ENCODE results near the gene CLRN3. TPM values are rescaled to one million over a fixed set of nuclear protein-coding genes. Genes with fewer than 3 reads are reported as not detected.

CLRN3 gene
- total RNA-seq, 1 donor from 2014 or later, result 3.2 TPM

DNA sequence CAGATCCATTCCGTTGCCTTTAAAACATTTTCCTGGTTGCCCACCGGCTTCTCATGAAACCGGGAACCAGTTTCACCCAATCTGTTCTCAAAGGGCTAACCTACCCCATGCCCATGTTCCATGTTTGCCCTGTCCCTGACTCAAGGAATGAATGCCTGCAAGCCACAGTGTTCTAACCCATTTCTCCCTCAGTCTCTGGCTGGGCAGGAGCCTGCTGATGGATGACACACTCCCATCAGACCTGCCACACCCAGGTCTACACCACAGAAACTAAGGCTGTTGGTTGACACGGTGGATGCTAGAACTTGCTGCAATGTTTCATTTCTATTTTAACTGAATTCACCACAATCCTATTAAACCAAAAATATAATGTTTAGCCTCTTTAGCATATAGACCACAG lies 15.6 kb downstream of the CLRN3 start:
- Mint-ChIP-seq H3K4me1 (ENCODE audit: low read depth) (peaks cover 15% of the 10 kb centered on the region), H3K36me3 (ENCODE audit: insufficient read depth) (no peaks in the 10 kb centered on the region), H3K4me3 (ENCODE audit: low read depth) (no peak overlapping the region), H3K9me3 (ENCODE audit: low read depth) (no peaks in the 10 kb centered on the region), H3K27ac (no peak overlapping the region), H3K27me3 (no peaks in the 10 kb centered on the region)
- no peak for TF ChIP-seq CTCF (IDR thresholded peaks at IDR 0.05; ENCODE audit: unreplicated experiment)
- DNase-seq (ENCODE audit: low spot score, unreplicated experiment), result no peak

- Mint-ChIP-seq H3K27ac (no peak overlapping the region), H3K4me3 (ENCODE audit: low read depth) (no peak overlapping the region), H3K9me3 (ENCODE audit: low read depth) (no peaks in the 10 kb centered on the region), H3K36me3 (ENCODE audit: insufficient read depth) (no peaks in the 10 kb centered on the region), H3K4me1 (ENCODE audit: low read depth) (peaks cover 9% of the 10 kb centered on the region), H3K27me3 (no peaks in the 10 kb centered on the region)
- no peak for TF ChIP-seq CTCF (IDR thresholded peaks at IDR 0.05; ENCODE audit: unreplicated experiment)
- DNase-seq (ENCODE audit: low spot score, unreplicated experiment), result no peak
These were observed 16.8 kb downstream of the CLRN3 start for GRCh38 chr10:127875916-127876315.

GRCh38 chr10:127875449-127875765 lies 17.3 kb downstream of the CLRN3 start:
- Mint-ChIP-seq H3K4me1 (ENCODE audit: low read depth) (peaks cover 7% of the 10 kb centered on the region), H3K4me3 (ENCODE audit: low read depth) (no peak overlapping the region), H3K27ac (no peak overlapping the region), H3K9me3 (ENCODE audit: low read depth) (no peaks in the 10 kb centered on the region), H3K27me3 (no peaks in the 10 kb centered on the region), H3K36me3 (ENCODE audit: insufficient read depth) (no peaks in the 10 kb centered on the region)
- TF ChIP-seq CTCF (IDR thresholded peaks at IDR 0.05; ENCODE audit: unreplicated experiment), result no peak
- DNase-seq (ENCODE audit: low spot score, unreplicated experiment), result no peak

DNA sequence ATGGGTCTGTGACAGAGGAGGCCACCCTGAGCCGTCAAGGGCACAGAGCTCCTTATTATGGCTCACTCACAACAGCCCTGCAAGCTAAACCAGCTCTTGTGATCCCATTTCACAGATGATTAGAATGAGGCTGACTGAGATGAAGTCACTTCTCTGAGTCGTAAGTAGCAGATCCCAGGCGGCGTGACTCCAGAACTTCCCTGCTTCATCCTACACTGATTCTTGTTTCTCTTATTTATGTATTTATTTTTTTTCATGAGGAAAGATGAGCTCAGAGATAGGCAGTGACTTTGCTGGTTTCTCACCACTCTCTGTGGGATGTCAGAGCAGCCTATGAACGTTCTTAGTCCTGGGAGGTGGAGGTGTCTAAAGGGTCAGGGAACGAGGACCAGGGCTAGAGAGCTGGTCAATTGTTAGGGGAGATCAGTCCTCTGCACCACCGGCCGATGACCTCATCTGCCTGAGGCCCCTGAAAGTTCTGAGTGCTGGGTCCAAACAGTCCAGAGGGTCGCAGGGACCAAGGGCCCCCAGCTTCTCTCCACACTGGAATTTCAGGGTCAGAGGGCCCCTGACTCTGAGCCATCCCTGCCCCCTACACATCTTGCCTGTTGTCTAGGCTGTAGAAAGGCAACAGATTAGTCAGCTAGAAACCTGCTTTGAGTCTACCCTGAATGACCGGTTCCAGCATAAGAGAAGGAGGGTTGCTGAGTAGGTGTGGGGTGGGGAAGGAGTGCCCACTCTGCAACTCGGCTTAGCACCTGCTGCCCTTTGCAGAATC lies 17.9 kb downstream of the CLRN3 start:
- DNase-seq (ENCODE audit: low spot score, unreplicated experiment), result no peak
- Mint-ChIP-seq H3K27me3 (no peaks in the 10 kb centered on the region), H3K27ac (no peak overlapping the region), H3K36me3 (ENCODE audit: insufficient read depth) (no peaks in the 10 kb centered on the region), H3K4me3 (ENCODE audit: low read depth) (no peak overlapping the region), H3K9me3 (ENCODE audit: low read depth) (no peaks in the 10 kb centered on the region), H3K4me1 (ENCODE audit: low read depth) (peaks cover 7% of the 10 kb centered on the region)
- no peak for TF ChIP-seq CTCF (IDR thresholded peaks at IDR 0.05; ENCODE audit: unreplicated experiment)

DNA sequence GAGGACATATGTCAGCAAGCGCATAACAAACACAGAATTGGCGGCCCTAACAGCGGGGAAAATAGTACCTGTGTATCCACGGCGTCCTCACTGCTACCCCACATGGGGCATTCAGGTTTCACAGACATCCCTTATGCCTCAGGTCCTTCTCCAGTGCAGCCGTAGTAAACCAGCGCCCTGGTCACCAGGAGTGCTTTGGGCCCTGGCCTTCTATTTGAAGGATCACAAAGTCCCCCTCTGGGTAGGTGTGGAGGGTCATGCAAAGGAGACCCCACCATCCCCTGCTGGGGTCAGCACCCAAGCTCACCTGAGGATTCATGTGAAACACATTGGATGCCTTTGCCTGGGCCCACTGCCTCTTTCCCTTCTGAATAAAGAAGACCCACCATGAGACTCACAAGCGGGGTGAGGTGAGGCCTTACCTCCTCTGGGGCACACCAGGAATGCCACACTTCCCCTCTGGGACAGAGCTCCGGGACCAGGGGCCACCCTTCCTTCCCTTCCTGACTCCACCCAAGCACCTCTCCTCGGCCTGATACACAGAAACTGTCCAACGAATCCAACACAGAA lies 18.8 kb downstream of the CLRN3 start:
- TF ChIP-seq CTCF (IDR thresholded peaks at IDR 0.05; ENCODE audit: unreplicated experiment), result no peak
- H3K27ac Mint-ChIP-seq, result no peak overlapping the region
- no peak overlapping the region for H3K4me3 Mint-ChIP-seq (ENCODE audit: low read depth)
- peaks cover 2% of the 10 kb centered on the region for H3K4me1 Mint-ChIP-seq (ENCODE audit: low read depth)
- H3K36me3 Mint-ChIP-seq (ENCODE audit: insufficient read depth), result no peaks in the 10 kb centered on the region
- peaks cover 1% of the 10 kb centered on the region for H3K9me3 Mint-ChIP-seq (ENCODE audit: low read depth)
- no peaks in the 10 kb centered on the region for H3K27me3 Mint-ChIP-seq
- DNase-seq (ENCODE audit: low spot score, unreplicated experiment), result no peak
